Kidney tubule cell (primary cell): ENCODE results near the gene MINDY4.

Source experiments
- DNase-seq: peaks from one replicate; pipeline ENCODE4 v3.0.0-alpha.2; 2018; ENCODE audit warnings: low spot score

The MINDY4 gene

DNA sequence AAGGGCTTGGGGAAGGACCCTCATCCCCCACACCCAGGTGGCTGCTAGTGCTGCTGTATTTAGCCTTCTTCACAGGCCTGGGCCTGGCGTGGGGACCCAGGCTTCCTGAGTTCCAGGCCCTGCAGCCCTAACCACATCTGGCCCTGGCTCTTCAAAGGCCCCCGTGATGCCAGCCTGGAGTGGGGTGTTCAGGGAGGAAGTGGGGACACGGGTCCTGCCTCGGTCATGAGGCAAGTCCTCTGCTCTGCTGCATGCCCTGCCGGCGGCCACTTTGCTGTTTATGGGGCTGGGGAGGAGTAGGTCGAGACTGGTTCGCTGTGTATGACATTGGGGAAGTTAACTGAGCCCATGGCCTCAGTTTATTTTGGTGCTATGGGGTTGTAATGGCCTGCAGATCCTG, 131.9 kb downstream of the MINDY4 start:
- no peak for DNase-seq

- DNase-seq, result no peak
Observed at GRCh38 chr7:30904561-30904960, 133.3 kb downstream of the MINDY4 start.

GRCh38 chr7:30905078-30906012, 134.1 kb downstream of the MINDY4 start:
- DNase-seq, result no peak

DNA sequence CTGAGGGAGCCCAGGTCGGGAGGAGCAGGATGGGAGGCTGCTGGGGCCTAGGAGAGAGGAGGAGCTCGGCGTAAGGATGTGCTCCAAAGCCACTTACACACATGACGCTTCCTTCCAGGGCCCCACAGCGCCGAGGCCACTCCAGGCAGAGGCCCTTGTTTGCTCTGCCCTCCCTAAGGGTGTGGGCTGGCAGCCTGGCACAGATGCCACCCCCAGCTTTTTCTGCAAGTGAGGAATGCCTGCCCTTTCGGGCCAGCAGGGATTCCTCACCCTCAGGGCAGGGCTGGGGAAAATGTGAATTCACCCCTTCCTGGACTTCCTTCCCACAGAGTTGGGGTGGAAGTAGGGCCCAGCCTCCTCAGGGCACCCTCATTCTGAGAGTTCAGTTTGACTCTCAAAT, 134.8 kb downstream of the MINDY4 start:
- DNase-seq, result no peak

DNA sequence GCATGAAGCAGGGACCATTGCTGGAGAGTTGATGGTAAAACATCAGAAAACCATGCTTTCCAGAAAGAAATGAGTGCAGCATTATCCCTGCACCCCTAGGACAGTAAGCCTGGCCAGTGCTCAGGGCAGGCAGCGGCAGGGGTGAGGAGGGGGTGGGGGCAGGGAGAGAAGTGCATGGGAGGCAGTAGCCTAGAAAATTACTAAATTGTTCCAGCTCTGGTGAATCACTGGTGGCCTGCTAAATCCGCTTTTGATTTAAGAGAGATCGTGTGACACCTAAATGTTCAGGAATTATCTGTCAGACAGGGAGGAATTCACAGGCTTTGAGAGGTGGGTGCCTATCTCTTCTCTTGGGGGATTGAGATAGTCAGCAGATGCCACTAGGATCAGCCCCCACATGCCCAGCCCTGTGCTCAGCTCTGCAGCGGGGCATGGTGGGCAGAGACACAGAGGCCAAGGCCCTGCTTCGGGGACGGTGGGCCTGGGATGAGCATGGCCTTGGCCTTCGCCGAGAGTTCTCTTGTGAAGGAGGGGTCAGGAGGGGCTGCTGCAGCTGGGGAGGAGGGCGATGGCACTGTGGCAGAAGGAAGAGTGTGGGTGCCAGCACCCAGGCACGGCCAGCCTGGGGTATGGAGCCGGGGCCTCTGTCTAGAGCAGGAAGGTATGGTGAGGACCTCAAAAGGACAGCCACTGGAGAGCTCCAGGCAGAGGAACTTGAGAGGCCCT, 135.5 kb downstream of the MINDY4 start:
- peak; percentile 48 for DNase-seq

GRCh38 chr7:30907527-30908267, 136.5 kb downstream of the MINDY4 start:
- no peak for DNase-seq

DNA sequence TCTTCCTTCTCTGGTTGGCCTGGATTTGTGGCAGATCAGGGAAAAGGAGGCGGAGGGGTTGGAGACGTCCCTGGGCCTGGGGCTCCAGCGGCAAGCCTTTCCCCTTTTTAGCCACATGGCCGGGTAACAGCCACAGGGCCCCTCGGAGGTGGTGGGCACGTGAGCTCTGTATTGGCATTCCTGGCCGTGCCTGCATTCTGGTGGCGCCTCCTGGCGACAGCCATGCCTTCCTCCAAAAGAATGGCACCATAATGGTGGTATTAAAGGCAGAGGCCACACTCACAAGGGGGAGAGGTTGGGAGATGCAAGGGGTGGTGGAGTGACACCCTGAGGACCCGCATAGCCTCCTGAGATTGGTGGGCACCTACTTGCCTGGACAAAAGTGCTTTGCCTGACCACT, 137.5 kb downstream of the MINDY4 start:
- DNase-seq, result no peak

DNA sequence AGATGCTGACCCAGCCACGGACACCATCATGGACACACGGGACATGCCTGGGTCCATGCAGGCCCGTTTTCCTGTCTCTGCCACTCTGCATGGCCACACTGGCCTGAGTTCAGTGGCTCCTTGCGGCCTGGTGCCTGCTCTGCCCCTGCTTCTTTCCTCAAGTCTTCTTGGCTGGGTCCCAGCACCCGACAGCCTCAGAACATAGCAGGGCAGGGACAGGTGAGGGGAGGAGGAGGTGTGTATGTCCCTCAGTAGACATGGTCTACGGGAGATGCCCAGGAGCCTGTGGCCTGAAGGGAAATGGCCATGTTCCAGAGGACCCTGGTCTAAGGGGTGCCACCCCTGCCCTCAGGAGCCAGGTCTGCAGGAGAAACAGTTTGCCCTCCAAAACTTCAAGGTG, 138.2 kb downstream of the MINDY4 start:
- DNase-seq, result no peak

DNA sequence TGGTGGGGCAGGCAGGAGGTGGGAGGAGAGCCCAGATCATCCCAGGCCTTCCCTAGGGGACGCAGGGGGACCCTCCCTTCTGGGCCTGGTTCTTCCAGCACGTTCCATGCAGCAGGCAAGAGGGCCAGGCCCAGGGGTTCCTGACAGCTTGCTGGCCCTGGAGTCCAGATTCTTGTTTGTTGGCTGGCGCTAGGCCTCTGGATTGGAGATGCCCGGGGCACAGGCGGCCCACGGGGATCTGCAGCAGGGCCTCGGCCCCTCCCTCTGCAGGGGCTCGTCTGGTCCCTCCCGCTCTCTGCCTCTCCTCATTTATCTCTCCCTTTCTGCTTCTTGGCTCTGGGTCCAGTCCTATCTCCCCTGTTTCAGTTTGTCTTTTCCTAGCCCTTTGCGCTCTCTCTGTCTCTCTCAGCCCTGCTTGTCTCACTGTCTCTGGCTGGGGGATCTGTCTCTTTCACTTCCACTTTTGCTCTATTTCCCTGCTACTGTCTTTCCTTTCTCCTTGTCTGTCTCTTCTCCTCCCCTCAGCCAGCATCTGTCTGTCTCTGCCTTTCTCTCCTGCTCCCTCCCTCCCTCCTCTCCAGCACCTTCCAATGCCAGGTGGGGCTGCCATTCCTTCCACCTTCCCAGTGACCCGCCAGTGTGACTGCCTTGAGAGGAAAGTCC, 139.3 kb downstream of the MINDY4 start:
- no peak for DNase-seq

DNA sequence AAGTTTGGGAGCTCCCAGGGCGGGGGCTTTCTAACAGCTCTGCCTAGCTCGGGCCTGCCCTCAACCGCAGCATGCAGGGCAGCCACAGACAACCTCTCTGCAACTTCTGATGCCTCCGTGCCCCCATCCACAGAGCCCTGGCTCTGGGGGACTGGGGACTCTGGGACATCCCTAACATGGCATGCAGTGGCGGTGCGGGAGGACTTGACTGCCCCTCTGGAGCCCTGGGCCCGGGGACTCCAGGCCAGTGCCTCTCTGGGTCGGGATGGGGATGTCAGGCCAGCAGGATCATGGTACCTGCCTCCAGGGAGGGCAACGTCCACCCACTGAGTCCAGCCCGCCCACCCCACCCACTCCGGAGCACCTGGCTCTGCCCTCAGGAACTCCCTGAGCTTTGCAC, 139.9 kb downstream of the MINDY4 start:
- DNase-seq, result no peak

- DNase-seq, result peak; percentile 74
Observed at GRCh38 chr7:30911561-30911969, 140.3 kb downstream of the MINDY4 start, which contains the start of gene AQP1. TSS of gene AQP1 (plus strand) at chr7:30911853. CDS start at chr7:30911910, 57 bp downstream.

- DNase-seq, result no peak
Observed at GRCh38 chr7:30912021-30912730, 141.0 kb downstream of the MINDY4 start.

DNA sequence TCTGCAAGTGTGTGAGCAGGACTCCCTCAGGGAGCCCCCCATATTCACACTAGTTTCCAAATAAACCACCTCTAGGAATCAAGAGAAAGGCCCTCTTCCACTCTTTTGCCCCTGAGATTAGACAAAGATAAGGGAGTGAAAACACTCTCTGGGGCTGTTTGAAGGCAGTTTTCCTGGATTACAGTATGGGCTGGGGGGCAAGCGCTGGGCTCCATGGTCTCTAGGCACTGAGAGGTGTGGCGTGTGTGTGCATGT, 141.4 kb downstream of the MINDY4 start:
- no peak for DNase-seq

- no peak for DNase-seq
Observed at GRCh38 chr7:30912986-30913811, 142.0 kb downstream of the MINDY4 start.

GRCh38 chr7:30913821-30914515, 142.8 kb downstream of the MINDY4 start:
- no peak for DNase-seq

- peak; percentile 92 for DNase-seq
Observed at GRCh38 chr7:30914596-30914995, 143.4 kb downstream of the MINDY4 start.

DNA sequence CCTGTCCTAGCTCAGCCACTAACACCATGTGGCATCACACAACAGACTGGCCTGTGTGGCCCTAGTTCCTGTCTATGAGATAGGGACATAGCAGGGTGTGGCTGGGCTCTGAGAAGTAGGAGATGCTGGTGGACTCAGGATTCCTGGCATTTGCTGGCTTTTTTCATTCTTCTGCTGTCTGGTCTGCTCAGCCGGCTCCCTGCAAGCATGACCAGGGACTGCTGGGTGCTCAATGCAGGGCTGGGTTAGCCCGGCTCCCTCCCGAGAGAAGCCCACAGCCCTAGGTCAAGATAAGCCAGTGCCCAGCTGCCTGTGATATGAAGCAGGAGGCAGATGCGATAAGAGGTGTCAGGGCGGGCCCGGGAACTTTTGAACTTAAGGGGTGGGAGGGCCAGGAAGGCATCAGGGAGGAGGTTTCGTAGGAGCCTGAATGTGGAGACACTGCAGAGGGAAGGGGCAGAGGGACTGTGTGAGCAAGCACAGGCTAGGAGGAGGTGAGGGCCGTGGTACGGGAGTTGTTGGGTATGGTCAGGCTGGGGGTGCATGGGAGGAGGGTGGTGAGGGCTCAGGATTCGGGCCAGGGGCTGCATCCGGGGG, 143.9 kb downstream of the MINDY4 start:
- DNase-seq, result peak; percentile 43

DNA sequence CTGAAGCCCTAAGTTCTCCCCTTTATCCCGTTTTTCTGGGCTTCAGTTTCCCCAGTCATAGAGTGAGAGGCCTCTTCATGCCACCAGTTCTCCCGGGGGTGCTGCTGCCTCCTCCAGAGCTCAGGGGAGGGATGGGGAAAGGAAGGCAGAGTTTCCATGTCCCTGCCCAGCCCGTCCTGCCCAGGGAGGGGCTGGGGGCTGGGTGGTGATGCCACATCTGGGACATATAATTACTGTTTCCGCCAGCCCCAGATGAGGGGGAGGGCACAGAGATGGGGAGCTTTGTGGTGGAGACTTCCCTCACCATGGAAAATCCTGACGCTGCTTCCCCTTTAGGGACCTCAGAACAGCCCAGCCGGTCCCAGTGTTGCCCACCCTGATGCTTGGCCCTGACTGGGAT, 144.5 kb downstream of the MINDY4 start:
- DNase-seq, result no peak

DNA sequence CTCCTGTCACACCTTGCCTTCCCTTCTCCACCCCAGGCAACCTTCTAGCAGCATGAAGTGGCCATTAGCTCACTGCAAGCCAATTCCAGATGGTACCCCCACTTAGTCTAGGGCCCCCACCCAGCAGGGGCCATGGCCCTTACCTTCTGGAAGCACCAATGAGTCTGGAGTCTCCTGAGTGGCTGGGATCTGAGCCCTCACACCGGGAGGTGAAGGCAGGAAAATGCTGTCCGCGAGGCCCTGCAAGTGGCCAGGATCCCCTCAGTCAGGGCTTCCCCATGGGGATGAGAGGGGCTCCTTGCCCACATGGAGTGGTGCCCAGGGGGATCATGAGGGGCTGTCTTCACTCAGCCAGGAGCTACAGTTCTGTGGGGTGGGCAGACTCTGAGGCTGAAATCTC, 145.0 kb downstream of the MINDY4 start:
- no peak for DNase-seq

DNA sequence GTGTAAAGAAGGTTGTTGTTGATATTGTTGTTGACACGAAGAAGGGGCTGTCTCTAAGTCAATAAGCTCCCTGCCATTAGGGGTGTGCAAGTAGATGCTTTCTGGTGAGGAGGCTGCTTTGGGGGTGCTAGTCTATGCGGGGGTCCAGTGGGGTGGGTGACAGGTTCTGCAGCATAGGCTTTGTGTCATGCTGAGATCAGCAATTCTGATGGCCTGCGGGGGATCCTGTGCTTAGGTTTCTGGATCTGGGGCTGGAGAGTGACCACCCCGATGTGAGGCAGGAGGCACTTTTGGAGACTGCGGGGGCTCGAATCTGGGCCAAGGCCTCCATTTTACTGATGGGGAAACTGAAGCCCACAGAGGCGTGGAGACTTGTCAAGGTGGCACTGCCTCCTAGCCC, 145.6 kb downstream of the MINDY4 start:
- DNase-seq, result no peak
